Non-pigmented ciliary epithelial cell (primary cell): Measurements from ENCODE around the gene FAM234A.
"Not testable (repeated sequence)": the region's sequence is repeated elsewhere in the genome, so short reads cannot be mapped to it uniquely, and the experiment has no call there.

Experiments used
- DNase-seq: peaks from one replicate; pipeline ENCODE4 v3.0.0-alpha.2; 2010; ENCODE audit warnings: low read depth

FAM234A gene

GRCh38 chr16:234468-235305 is at the start of gene FAM234A:
TSS of gene FAM234A (plus strand) at chr16:234821. CDS start at chr16:254414, 19,593 bp downstream.
- no peak for DNase-seq

- DNase-seq: no peak
These were observed 49.4 kb upstream of the FAM234A start for GRCh38 chr16:185213-185612.

- DNase-seq: no peak
These were observed 48.9 kb upstream of the FAM234A start for GRCh38 chr16:185691-186090.

- DNase-seq: no peak
These were observed 47.3 kb upstream of the FAM234A start for GRCh38 chr16:187330-187729.

GRCh38 chr16:188674-189073 is 45.9 kb upstream of the FAM234A start:
- DNase-seq: no peak

- no peak for DNase-seq
These were observed 44.9 kb upstream of the FAM234A start for GRCh38 chr16:189604-190186.

GRCh38 chr16:191831-192230 is 42.8 kb upstream of the FAM234A start:
- no peak for DNase-seq

GRCh38 chr16:192686-193085 is 41.9 kb upstream of the FAM234A start:
- no peak for DNase-seq

- DNase-seq: no peak
These were observed 41.2 kb upstream of the FAM234A start for GRCh38 chr16:193441-193840.

- no peak for DNase-seq
These were observed 40.1 kb upstream of the FAM234A start for GRCh38 chr16:194516-194915.

GRCh38 chr16:200388-200787 is 34.2 kb upstream of the FAM234A start:
- DNase-seq: peak; percentile 51

- no peak for DNase-seq
These were observed 31.4 kb upstream of the FAM234A start for GRCh38 chr16:203246-203645.

GRCh38 chr16:204046-204445 is 30.6 kb upstream of the FAM234A start:
- not testable (repeated sequence) for DNase-seq

GRCh38 chr16:209359-209758 is 25.3 kb upstream of the FAM234A start:
- not testable (repeated sequence) for DNase-seq

GRCh38 chr16:211631-212180 is 22.9 kb upstream of the FAM234A start:
- not testable (repeated sequence) for DNase-seq

GRCh38 chr16:212999-213398 is 21.6 kb upstream of the FAM234A start:
- no peak for DNase-seq

- no peak for DNase-seq
These were observed 14.6 kb upstream of the FAM234A start for GRCh38 chr16:220021-220420.

- no peak for DNase-seq
These were observed 6.3 kb upstream of the FAM234A start for GRCh38 chr16:228151-228851.

GRCh38 chr16:228852-229730 is 5.5 kb upstream of the FAM234A start, which contains the start of gene LUC7L:
TSS of gene LUC7L (minus strand) at chr16:229449. CDS start at chr16:229339, 110 bp downstream.
- no peak for DNase-seq

- DNase-seq: no peak
These were observed 4.8 kb upstream of the FAM234A start for GRCh38 chr16:229731-230281.

GRCh38 chr16:230351-230750 is 4.3 kb upstream of the FAM234A start:
- not testable (repeated sequence) for DNase-seq
